Ammon's horn (tissue), 1 donor: ENCODE measurements around the gene SLAIN1.

Experiments used
- DNase-seq: peaks from one replicate; pipeline ENCODE4 v3.0.0-alpha.2; 2016; ENCODE audit warnings: low spot score

The SLAIN1 gene

DNA sequence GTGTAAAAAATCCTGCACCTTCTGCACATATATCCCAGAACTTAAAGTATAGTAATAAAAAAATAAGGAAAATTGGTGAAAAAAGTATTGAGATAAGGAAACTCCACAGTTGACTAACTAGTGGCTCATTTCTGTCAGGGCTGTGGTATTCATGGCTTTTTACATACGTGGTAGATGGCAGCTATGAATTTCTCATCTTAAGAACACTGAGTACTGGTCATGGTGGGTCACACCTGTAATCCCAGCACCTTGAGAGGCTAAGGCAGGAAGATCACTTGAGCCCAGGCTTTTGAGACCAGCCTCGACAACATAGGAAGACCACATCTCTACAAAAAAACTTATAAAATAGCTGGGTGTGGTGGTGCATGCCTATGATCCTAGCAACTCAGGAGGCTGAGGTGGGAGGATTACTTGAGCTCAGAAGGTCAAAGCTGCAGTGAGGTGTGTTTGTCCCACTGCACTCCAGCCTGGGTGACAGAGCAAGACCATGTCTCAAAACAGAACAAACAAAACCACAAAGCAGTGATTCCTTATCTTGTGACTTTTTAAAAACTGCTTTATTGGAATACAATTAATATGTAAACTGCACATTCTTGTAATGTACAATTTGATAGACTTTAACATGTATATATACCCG lies 16.8 kb downstream of the SLAIN1 start:
- DNase-seq, result no peak

DNA sequence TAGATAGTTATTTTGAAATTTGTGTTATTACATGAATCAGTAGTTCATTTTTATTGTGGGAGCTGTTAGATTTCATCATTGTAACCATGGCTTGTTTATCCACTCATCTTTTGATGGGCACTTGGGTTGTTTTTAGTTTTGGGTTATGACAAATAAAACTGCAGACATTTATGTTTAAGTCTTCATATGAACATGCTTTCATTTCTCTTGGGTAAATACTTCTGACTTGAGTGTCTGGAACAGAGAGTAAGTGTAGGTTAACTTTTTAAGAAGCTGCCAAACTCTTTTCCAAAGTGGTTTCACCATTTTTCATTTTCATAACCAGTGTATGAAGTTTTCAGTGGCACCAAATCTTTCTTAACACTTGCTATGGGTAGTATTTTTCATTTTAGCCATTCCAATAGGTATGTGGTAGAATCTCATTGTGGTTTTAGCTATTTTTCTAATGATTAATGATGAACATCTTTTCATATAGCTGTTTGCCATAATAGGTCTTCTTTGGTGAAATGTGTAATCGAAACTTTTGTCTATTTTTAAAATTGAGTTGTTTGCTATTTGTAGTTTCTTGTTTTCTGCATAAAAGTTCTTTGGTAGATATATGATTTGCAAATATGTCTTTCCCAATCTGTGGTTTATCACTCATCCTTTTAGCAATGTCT lies 17.9 kb downstream of the SLAIN1 start:
- DNase-seq, result no peak

DNA sequence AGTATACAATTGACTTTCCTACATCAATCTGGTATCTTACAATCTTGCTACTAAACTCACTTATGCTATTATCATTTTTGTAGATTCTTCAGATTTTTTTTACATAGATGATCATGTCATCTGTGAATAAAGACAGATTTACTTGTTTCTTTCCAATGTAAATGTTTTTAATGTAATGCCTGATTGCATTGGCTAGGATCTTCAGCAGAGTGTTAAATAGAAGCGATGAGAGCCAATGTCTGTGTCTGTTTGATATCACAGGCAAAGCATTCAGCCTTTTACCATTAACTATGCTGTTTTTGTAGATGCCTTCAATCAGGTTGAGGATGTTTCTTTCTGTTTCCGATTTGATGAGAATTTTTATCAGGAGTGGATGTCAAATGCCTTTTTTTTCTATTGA lies 19.2 kb downstream of the SLAIN1 start:
- DNase-seq, result no peak

DNA sequence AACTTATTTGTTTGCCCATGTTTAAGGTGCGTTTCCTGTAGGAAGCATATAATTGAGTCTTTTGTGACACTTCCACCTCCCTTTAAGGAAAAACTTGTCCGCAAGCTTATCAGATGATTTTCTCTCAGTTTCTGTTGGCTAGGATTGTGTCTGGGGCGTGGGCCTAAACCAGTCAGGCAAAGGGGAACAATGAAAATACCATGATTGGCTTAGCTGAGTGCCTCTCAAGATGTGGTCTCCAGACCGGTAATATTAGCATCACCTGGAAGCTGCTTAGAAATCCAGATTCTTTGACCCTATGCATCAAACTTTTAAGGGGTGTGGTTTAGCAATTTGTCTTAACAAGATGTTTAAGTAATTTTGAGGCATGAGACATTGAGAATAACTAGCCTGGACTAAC lies 20.0 kb downstream of the SLAIN1 start:
- DNase-seq, result no peak

DNA sequence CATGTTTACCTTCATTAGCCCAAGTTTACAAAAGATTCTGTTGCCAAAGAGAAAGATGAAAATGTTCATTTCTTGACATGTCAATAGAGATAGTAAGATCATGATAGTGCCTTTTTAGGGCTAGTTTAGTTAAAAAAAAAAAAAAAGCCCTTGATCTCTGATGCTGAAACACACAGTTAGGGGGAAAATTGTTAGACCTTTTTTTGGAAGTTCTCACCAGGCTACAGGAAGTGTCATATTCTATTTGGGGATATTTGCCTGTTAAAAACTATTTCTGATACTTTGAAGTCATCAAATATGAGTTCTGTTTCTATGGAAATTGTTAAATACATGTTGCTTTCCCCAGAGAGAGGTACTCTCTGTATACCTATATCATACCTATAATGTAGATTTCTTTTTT lies 21.6 kb downstream of the SLAIN1 start:
- DNase-seq, result no peak

DNA sequence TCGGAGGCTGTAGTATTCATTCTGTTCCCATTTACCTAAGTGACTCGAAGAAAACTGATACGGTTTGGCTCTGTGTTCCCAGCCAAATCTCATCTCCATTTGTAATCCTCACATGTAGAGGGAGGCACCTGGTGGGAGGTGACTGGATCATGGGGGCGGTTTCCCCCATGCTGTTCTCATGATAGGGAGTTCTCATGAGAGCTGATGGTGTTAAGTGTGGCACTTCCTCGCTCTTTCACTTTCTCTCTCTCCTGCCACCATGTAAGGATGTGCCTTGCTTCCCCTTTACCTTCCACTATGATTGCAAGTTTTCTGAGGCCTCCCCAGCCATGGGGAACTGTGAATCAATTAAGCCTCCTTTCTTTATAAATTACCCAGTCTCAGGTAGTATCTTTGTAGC lies 23.5 kb downstream of the SLAIN1 start:
- DNase-seq, result no peak

DNA sequence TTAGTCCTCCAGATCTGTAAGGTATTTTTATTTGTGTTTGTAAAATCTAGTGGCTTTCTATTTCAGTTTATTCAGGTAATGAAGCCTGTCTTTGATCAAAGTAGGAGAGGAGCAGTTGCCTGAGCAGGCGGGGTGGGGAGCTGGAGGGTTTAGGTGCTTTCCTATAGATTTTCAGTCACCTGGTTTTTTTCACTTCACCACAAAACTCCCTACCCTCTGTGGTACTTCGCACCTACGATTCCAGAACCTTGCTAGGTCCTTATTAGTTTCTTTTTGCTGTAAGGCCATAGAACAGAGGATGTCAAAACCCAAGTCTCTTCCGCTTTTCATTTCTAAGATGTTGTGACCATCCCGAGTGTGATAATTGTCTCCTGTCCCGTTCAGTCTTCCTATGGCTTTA lies 26.6 kb downstream of the SLAIN1 start:
- DNase-seq, result no peak

DNA sequence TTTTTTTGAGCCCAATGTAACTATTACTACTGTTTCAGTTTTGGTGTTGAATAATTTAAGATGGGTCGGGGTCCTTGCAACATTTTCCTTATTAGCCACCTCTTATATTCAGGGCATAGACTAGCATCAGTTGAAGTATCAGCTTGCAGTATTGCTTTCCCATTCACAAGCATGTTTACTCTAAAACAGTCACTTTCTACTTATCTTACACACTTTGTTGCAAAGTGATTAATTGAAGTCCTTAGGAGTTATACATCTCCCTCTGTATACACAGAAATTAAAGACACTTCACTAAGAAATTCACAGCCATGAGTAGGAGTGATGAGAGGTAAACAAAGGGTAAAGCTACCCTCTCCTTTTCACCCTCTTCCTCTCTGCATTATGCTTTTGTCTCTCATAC lies 27.6 kb downstream of the SLAIN1 start:
- no peak for DNase-seq

DNA sequence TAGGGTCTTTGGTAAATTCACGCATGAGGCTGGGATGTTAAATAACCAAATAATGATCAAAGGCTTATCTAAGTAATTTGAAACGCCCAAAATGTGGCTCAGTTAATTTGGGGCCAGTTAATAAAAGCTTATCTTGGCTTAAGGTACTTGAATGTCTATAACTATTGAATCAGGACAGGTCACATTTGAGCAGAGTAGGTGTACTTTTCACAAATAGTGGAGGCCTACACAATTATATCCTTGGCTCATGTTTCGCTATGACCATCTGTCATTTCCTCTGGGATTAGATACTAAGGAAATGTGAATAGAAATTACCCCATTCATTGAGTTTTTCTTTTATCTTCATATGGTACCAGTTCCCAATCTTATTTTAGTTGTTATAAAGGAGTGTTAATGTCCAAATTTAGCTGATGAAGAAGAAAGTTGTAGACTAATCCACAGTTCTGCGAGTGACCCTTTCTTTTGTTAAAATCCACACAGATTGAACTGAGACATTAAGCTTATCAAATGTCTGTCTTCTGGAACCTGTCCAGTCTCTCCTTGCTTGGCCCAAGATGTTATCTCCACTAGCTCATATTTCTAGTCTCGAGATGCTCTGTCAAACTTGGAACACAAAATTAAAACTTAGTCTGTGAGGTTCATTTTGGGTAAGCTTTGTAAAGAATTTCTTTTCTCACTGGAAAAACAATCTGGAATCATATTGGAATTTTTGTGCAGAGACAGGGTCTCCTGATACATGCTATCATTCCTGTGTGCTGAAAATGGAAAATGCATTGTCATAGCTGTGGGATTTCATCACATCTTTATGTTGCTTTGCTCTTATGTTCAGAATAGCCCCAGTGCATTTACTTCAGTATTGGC lies 31.0 kb downstream of the SLAIN1 start:
- DNase-seq, result no peak

DNA sequence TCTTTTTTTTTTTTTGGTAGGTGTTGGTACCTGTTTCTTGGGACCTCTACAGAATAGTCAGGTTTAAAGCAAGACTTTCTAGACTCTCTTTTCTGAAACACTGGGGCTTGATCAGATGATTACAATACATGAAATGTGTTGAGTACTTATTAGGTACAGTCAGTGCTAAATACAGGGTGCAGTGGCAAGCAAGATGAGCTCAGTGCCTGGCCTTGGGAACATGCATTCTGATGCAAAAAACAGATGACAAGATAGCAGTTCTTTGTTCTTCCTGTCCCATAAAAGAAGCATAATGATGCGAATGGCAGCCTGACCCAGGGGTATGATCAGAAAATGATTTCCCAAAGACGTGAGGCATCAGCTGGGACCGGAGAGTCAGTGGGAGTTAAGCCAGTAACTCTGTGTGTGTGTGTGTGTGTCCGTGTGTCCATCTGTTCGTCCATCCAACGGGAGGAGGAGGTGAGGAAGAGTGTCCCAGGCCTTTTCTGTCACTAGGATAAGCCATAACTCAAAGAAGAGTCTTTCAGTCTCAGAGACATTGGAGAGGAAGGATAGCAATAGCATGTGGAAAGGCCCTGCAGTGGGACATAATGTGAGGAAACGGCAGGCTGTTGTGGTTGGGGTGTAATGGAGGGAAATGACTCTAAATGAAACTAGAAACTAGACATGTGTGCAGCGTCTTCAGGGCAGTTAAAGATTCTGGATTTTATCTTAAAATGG lies 32.2 kb downstream of the SLAIN1 start:
- DNase-seq, result peak; percentile 34

DNA sequence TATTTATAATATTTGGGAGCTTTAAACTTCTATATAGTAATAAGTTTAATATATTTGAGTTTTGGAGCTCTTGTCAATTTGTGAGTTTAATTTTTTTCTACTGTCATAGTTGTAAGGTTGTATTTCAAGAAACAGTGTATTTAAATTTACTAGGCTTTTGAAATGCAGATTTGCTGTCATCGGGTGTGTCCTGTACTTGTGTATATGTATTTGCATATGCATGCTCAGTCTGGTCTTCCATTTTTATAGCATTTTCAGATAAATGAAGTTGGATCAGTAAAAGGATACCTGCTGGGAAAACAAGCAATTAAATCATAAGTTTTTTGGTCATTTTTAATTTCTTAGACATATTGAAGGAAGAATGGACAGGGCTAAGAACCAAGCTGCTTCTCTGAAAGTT lies 33.1 kb downstream of the SLAIN1 start:
- DNase-seq, result no peak

DNA sequence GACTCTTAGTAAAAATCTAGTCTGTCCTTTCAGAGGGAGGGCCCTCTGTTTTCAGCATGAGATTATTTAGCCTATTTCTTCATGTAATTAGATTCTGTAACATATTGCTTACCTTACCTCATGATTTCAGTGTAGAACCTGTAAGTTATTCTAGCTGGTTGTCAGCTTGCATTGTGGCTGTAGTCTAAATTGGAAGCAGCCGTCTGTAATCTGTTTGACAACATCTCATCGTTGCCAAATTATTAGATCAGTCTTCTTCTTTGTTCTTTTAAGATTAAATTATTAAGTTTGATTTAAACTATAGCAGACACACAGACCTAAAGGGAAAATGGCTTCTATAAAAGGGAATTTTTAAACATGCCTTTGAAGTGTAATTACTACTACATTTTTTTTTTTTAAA lies 34.8 kb downstream of the SLAIN1 start:
- DNase-seq, result no peak

DNA sequence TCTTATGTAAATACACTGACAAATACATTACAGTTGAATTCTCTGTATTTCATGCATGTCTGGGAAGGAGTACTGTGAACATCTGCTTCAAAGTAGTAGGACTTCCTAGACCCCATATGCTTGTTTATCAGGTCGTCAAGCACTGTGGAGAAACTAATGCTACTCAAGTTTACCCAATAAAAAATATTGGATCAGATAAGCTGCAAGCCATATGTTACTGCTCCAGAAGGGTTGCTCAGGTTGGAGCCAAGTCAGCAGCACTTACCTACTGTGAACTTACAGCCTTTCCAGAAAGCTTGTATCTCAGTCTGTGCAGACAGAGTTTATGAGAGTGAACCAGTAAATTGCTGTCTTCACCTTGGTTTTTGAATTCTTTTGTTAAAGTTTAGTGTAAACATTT lies 36.2 kb downstream of the SLAIN1 start:
- no peak for DNase-seq

DNA sequence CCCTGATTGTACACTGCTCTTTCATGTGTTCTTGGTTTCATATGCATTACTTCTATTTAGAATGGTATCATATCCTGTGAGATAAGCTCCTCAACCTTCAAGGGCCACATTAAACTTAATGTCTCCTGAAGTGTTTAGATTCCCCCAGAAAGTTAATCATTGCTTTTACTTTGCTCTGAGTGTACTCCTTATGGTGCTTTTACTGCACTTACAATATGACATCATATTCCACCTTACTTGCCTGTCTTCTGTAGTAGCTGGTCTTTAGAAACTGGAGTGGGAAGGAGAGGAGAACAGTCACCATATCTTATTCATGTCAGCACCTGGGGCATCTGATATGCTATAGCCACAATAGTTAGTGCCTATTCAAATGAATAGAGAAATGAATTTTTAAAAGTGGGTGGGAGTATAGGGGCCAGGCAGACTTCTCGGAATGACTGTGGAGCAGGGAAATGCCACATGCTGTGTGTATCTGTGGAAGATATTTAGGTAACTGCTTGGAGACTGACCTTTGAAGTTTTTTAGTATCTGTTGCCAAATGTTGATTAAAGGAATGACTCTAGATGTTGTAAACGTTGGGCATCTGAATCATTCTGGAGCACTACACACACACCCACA lies 40.2 kb downstream of the SLAIN1 start:
- DNase-seq, result no peak

DNA sequence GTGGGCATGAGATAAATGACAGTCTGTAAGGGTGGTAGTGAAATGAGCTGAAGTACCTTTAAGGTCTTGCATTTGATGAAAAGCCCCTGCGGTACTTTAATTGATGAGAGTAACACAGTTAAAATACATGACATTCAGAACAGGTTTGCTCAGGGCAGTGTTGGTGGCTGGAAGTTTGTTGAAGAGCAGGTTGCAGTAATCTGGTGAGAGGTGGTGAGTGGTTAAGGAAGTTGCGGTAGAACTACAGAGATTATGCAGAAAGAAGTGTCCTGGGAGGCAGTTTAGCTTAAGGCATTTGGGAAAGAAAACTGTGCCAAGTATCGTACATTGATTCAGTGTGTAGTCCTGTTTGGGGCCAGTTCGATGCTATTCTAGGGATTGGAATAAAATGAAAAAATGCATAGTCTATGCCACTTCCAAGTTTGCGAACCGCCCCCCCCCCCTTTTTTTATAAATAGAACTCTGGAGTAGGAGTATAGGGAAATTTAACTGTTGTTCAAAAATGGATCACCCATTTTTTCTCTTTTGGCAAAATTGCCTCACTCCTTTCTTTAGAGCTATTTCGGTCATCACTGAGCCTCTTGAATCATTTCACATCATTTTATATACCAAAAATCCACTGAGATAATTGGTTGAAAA lies 42.7 kb downstream of the SLAIN1 start:
- DNase-seq, result no peak

DNA sequence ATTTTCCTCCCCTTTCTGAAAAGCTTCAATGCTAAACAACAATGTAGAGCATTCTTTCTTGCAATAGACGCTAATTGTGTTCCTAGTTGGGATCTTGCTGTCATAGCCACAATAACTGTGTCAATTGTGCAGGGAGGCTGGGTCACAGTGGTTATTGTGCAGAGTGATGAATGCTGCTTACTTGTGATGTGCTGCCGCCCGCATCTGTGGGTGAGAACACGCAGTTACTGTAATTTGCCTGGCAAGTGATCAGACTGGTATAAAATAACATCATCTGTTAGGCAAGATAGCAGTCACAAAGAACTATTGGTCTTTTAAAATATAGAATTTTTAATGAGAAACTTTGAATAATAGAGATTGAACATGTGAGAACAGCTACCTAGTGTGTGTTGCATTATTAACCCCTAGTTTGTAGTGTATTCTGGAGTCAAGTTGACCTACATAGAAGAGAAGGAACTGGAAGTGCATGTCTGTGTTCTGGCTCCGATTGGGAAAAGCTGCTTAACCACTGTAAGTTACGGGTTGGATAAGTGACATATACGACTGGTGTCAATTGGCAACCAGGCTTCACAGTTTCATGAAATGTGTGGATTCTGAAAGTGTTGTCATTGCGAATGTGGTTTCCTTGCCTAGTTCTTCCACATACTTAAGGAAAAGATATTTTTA lies 43.6 kb downstream of the SLAIN1 start:
- peak; percentile 98 for DNase-seq

DNA sequence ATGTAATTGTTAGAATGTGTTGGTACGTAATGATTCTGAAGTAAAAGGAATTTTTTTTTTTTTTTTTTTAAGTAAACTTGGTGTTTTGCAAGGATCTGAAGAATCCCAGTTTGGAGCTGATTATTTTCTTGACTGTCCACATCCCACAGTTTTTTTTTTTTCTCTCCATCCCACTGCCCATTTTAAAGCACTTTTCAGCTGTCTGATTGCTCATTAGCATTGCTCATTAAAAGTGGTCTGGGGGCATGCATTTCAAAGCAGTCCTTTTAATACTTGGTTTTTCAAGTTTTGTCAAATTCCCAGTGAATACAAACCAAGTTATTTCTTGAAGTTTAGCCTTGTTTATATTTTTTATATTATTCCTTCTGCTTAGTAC lies 44.1 kb downstream of the SLAIN1 start:
- DNase-seq, result no peak

DNA sequence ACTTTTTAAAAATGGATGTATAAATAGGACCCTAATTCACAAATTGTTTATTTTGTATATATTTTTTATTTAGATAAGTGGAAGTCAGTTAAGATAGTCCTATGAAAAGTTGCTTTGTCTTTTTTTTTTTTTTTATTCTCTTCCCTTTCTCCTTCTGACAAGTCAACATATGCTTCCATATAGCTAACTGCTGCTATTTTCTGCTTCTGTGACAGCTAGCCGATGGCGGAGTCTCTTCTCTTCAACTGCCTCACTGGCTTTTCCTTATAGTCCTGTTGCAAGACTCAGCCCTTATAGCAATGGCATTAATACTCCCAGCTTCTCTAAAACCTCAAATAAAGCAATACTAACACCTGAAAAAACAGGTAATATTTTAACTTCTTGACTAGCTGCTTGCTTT lies 45.3 kb downstream of the SLAIN1 start:
- no peak for DNase-seq

DNA sequence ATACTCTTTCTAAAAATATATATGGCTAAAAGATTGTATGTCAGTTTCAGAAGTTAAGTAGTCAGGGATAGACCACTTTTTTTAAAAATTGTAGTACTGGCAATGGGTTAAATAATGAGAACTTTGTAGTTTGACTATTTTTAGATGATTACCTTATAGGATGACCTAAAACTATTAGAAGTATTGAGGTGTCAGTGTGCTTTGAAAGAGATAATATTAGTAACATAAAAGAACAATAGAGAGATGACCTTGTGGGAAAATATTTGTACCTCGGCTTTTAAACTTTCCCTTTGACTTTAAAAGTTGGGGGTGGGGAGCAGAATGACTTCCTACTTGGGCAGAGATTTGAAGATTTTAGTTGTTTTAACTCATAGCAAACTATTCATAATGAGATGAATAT lies 48.3 kb downstream of the SLAIN1 start:
- no peak for DNase-seq

DNA sequence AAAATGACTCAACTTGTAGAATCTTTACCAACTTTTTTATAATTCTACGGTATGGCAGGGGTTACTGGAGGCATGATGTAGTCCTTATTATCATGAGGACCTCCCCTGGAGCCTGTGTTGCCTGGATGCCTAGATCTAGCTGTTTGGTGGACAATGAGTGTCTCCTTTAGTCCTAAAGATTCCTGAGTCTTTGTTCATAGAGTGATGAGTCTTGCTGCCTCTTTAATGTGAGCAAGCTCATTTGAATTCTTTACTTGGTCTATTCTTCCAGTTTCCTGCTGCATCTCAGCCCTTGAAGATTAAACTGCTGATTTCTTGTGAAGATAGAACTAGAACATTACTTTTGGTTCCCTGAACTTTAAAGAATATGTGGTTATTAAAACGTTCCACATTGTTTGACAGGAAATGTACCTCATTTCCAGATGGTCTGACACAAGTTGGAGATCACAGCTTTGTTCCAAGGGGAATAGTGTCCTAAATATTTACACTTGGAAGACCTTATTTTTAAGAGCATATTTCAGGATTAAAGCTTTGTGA lies 51.9 kb downstream of the SLAIN1 start:
- DNase-seq, result no peak
